ENCODE data around the gene KCNMA1. TPM values are rescaled to one million over a fixed set of nuclear protein-coding genes. Genes with fewer than 3 reads are reported as not detected.

KCNMA1 gene
- total RNA-seq, 2 donors from 2014 or later = 23.2 to 44.5 TPM

GRCh38 chr10:76995023-76995422 lies 642.6 kb downstream of the KCNMA1 start:
- Histone ChIP-seq H3K9ac (ENCODE audit: low read depth in 2 of 2, low read length in 2 of 2) (no peak overlapping the region), H3K36me3 (no peaks in the 10 kb centered on the region), H3K27me3 (no peaks in the 10 kb centered on the region), H3K4me3 (no peak overlapping the region), H3K9me3 (no peaks in the 10 kb centered on the region), H3K4me1 (no peaks in the 10 kb centered on the region), H3K27ac (no peak overlapping the region)
- no peak for DNase-seq
- intact Hi-C loops (cut with DNase I) = no loop called here
- no peak for TF ChIP-seq CTCF (IDR thresholded peaks at IDR 0.05)

GRCh38 chr10:76993213-76993612 lies 644.4 kb downstream of the KCNMA1 start:
- DNase-seq = no peak
- no peak overlapping the region for H3K27ac ChIP-seq

GRCh38 chr10:76992467-76992866 lies 645.1 kb downstream of the KCNMA1 start:
- no peak overlapping the region for H3K4me3 ChIP-seq
- no peak overlapping the region for H3K9ac ChIP-seq (ENCODE audit: low read depth in 2 of 2, low read length in 2 of 2)
- no peaks in the 10 kb centered on the region for H3K27me3 ChIP-seq
- H3K27ac ChIP-seq = no peak overlapping the region
- H3K9me3 ChIP-seq = no peaks in the 10 kb centered on the region
- no peaks in the 10 kb centered on the region for H3K36me3 ChIP-seq
- DNase-seq = no peak
- no peaks in the 10 kb centered on the region for H3K4me1 ChIP-seq
- intact Hi-C loops (cut with DNase I) = no loop called here
- no peak for TF ChIP-seq CTCF (IDR thresholded peaks at IDR 0.05)

More at GRCh38 chr10:76993213-76993612, 644.4 kb downstream of the KCNMA1 start:
- intact Hi-C loops (cut with DNase I) = no loop called here
- no peak overlapping the region for H3K4me3 ChIP-seq
- H3K36me3 ChIP-seq = no peaks in the 10 kb centered on the region
- H3K9me3 ChIP-seq = no peaks in the 10 kb centered on the region
- H3K4me1 ChIP-seq = no peaks in the 10 kb centered on the region
- no peak for TF ChIP-seq CTCF (IDR thresholded peaks at IDR 0.05)
- H3K9ac ChIP-seq (ENCODE audit: low read depth in 2 of 2, low read length in 2 of 2) = no peak overlapping the region
- H3K27me3 ChIP-seq = no peaks in the 10 kb centered on the region

GRCh38 chr10:76991621-76992020 lies 646.0 kb downstream of the KCNMA1 start:
- Histone ChIP-seq H3K27me3 (no peaks in the 10 kb centered on the region), H3K4me3 (no peak overlapping the region), H3K36me3 (no peaks in the 10 kb centered on the region), H3K9me3 (no peaks in the 10 kb centered on the region), H3K27ac (no peak overlapping the region), H3K4me1 (no peaks in the 10 kb centered on the region), H3K9ac (ENCODE audit: low read depth in 2 of 2, low read length in 2 of 2) (no peak overlapping the region)
- TF ChIP-seq CTCF (IDR thresholded peaks at IDR 0.05) = no peak
- intact Hi-C loops (cut with DNase I) = no loop called here
- no peak for DNase-seq

GRCh38 chr10:76990561-76990960 lies 647.0 kb downstream of the KCNMA1 start:
- no peaks in the 10 kb centered on the region for H3K9me3 ChIP-seq

More at GRCh38 chr10:76990561-76990960, 647.0 kb downstream of the KCNMA1 start:
- no peak for TF ChIP-seq CTCF (IDR thresholded peaks at IDR 0.05)
- no peak for DNase-seq
- H3K27ac ChIP-seq = no peak overlapping the region
- no peaks in the 10 kb centered on the region for H3K27me3 ChIP-seq
- H3K36me3 ChIP-seq = no peaks in the 10 kb centered on the region
- no peak overlapping the region for H3K9ac ChIP-seq (ENCODE audit: low read depth in 2 of 2, low read length in 2 of 2)
- no peaks in the 10 kb centered on the region for H3K4me1 ChIP-seq
- no peak overlapping the region for H3K4me3 ChIP-seq
- intact Hi-C loops (cut with DNase I) = no loop called here
